ENCODE data around the gene METTL24.
"Not testable (repeated sequence)": the region's sequence is repeated elsewhere in the genome, so short reads cannot be mapped to it uniquely, and the experiment has no call there.

METTL24 gene

DNA sequence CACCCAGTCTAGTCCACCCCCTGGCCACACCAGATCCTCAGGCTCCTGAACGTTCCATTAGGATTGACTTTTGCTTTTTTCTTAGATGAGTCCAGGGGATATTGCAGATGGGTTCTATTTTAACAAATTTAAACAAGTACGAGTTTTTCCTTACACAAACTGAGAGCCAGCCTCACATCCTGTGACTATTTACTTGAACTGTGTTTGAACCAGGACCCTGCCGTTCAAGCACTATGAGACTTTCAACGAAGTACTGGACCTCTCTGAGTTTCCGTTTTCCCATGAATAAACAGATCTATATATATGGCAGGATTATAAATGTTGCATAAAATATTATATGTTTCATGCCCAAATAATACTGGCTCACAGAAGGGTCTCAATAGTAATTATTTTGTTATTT is 1.4 kb upstream of the METTL24 start:
- no peak for DNase-seq

- DNase-seq, result no peak
Observed at GRCh38 chr6:110358553-110359160, 508 bp upstream of the METTL24 start.

GRCh38 chr6:110357298-110357663 is 868 bp downstream of the METTL24 start:
- no peak for DNase-seq

DNA sequence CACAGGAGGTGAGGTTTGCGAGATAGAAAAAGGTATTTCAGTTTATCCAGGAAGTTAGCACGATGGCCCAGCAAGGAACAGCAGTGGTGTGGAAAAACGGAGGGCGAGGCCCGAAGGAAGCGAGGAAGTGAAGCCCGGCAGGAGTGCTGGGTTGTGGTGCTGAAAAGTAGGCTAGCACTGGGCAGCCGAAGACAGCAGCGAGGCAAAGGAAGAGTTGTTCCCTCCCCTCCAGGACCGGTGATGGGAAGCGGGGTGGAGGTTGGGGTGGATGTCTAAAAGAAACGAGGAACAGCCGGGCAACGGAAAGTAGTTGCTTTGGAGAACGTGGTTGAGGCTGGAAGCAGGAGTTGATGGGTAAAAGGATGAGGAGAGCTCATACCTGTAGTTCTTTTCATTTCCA is 1.4 kb downstream of the METTL24 start:
- DNase-seq, result no peak

- DNase-seq, result no peak
Observed at GRCh38 chr6:110355727-110356126, 2.4 kb downstream of the METTL24 start.

DNA sequence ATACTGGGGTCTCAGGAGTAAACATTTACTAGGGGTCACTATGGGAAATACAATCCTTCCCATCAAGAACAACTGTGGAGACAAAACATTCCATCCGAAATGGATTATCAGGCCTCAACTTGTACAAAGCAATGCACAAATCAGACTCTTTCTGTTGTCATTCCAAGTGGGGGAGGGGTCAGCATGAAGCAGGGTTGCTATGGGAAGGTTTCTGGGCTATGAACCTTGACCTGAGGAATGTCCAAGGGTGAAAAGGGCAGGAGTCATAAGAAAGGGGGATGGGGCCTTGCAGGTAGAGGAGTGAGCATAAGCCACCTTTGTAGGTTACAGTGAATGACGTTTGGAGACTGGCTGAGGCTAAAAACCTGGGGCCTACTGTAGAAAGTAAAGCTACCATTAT is 3.1 kb downstream of the METTL24 start:
- no peak for DNase-seq

- DNase-seq, result no peak
Observed at GRCh38 chr6:110354153-110354552, 4.0 kb downstream of the METTL24 start.

GRCh38 chr6:110353457-110354001 is 4.6 kb downstream of the METTL24 start:
- no peak for DNase-seq

DNA sequence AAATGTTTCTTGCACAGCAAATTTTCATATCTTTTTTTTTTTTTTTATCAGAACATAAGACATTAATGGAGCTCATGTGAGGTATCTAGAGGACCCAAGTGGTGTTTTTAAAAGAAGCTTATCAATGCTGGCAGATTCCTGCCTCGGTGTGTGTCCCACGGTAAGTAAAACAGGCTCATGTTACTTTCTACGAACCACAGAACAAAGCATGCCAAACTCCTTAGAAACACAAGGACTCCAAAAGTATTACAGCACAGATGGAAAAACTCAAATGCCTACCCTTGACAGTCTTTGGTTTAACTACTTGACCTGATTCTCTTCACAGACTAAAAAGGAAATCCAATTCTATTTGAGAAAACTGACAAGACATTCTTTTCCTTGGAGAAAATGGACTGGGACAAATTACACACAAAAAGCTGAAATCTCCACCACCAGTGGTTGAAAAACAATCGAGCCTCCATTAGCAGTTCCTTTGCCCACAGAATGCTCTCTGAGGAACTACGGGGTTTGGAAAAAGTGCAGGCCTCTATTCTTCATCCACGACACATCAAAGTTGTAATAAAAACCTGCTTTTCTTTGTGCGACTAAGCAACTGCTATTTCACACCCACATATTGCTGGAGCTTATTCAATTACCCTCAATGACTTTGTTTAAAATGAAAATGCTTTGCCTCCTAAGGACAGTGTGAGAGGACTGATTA is 5.4 kb downstream of the METTL24 start:
- no peak for DNase-seq

DNA sequence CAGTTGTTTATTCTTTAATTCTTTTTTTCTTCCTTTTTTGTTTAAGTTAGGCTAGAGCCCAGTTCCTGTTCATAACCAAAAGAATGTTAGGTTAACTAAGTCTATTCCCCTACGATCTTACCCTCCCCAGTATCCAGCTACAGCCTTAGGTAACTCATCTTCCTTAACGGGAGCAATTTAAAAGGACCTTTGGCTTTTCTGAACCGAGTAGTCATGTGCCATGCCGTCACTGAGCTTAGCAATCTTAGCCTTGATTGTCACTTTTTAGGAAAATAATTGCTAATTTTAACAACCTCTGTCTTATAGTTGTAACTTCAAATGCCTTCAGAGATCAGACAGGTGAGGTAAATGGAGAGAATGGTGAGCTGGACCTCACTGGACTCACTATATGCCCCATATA is 6.2 kb downstream of the METTL24 start:
- DNase-seq, result no peak

- no peak for DNase-seq
Observed at GRCh38 chr6:110351546-110351945, 6.6 kb downstream of the METTL24 start.

GRCh38 chr6:110350593-110350992 is 7.6 kb downstream of the METTL24 start:
- DNase-seq, result not testable (repeated sequence)

DNA sequence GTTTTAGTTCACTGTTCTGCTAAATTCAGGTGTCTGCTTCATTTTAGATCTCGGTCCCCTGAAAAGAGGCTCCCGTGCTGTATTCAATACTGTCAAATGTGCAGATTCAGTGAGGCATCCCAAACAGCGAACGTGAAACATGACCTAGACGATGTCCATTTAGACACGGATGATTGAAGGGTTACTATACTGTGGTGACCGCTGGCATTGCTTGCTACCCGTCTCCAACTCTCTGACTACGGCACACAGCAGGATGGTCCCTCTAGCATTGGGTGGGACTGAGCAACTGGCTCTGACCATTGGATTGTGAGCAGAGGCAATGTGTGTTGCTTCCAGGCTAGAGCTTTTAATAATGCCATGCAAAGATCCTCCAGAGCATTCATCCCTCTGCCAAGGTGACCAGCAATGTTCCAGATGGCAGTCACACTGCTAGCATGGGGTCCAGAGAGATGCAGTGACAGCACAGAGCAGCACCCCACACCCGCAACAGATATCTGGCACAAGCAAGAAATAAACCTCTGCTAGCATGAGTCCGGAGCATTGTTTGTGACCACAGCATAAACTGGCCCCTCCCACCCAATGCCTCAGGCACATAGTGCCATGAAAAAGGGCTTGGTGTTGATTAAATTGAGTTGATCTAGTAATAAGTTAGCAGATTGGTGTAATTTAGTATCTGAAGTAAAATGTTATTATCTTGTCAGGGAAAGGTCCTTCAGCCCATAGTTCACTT is 9.0 kb downstream of the METTL24 start:
- no peak for DNase-seq

DNA sequence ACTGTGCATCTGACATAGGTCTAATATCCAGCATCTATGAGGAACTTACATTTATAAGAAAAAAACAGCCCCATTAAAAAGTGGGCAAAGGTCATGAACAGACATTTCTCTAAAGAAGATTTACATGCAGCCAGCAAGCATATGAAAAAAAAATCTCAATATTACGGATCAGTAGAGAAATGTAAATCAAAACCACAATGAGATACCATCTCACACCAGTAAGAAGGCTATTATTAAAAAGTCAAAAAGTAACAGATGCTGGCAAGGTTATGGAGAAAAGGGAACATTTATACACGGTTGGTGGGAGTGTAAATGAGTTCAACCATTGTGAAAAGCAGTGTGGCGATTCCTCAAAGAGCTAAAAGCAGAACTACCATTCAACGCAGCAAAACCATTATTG is 13.1 kb downstream of the METTL24 start:
- no peak for DNase-seq

GRCh38 chr6:110342759-110343158 is 15.4 kb downstream of the METTL24 start:
- DNase-seq, result no peak

- no peak for DNase-seq
Observed at GRCh38 chr6:110341663-110342596, 16.2 kb downstream of the METTL24 start.

GRCh38 chr6:110341067-110341466 is 17.1 kb downstream of the METTL24 start:
- no peak for DNase-seq

DNA sequence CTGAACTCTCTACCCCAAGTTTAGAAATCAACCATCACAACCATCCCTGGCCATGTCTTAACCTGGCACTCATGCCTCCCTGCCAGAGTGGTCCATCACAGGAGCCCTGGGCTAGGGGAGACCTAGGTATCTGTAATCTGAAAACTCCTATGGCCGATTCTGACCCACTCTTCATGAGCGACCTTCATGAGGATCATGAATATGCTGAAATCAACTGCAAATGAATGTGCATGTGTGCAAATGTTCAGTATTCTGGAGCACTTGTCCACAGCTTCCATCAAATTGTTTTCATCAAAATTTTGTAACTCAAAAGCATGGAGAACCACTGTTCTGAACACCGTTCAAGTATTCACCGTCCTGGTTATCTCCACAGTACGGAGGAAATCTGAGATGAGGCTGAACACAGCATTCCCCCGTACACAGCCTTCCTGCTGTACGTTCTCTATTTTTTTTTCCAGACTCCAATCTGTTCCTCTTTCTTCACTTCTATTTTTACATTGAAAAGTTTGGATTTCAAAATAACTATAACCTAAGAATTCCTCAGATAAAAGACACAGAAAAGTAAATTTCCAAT is 17.7 kb downstream of the METTL24 start:
- no peak for DNase-seq

DNA sequence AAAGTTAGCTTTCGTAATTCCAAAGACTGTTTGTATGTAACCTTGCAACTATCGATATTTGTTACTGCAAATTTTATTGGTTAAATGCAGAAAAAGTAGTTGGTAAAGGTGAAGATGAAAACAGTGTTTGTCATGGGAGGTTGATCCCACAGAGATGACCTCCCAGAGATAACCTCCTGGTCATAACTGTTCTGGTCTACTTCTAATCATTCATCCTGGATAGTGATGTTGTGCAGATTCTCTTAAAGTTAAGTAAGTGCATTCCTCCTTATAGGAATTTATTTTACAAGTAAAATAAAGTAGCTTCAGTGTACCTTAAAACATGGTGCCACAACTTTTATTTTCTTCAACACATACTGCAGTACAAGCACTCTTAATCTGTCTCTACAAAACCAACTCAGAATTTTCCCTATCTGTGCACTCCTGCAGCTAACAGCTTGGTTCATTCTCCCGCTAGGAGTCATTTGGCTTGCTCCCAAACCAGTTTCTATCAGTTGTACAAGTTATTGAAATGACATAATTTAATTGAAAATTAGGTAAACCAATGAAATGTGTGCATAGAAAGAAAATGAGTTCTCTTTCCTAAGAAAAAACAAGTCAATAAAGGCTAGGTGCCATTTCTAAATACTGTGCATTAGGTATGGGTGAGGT is 19.2 kb downstream of the METTL24 start:
- no peak for DNase-seq

DNA sequence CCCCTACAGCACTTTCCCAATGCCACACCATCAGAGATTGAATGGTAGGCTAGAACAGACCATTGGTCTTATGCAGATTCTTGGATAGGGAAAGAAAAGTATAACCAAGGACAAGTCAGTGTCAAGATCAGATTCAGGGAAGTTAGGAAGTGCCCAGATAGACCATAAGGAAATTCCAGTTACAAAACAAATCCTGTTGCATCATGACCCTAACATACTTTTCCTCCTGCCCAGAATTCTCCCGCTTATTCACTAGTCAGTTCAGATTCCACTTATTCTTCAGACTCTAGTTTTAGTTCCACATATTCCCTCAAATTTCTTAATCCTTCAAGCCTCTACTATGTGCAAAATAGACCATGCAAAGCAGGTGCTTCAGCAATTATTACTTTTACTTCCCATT is 20.7 kb downstream of the METTL24 start:
- no peak for DNase-seq

GRCh38 chr6:110334423-110335180 is 23.5 kb downstream of the METTL24 start:
- peak; percentile 67 for DNase-seq

Measured in fibroblast of upper back skin (primary cell).